ENCODE data around the gene ZFHX3.

DNA sequence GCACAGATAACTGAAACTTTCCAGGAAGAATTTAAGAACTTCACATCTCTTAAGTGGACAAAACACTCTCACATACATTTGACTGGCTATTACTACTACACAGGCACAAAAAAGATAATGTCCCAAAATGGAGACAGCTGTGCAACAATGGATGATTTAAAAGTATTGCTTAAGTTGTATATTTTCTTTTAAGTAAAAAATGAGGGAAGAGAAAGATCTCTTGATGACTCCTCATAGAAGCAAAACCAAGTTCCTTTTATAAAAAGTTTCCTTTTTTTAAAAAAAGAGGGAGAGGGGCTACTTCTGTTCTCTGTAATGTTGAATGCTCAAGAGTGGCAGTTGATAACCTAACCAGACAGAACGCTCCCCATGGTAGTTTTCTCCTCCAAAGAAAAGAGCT lies 195.5 kb downstream of the ZFHX3 start:
- TF ChIP-seq, protein P1, sequence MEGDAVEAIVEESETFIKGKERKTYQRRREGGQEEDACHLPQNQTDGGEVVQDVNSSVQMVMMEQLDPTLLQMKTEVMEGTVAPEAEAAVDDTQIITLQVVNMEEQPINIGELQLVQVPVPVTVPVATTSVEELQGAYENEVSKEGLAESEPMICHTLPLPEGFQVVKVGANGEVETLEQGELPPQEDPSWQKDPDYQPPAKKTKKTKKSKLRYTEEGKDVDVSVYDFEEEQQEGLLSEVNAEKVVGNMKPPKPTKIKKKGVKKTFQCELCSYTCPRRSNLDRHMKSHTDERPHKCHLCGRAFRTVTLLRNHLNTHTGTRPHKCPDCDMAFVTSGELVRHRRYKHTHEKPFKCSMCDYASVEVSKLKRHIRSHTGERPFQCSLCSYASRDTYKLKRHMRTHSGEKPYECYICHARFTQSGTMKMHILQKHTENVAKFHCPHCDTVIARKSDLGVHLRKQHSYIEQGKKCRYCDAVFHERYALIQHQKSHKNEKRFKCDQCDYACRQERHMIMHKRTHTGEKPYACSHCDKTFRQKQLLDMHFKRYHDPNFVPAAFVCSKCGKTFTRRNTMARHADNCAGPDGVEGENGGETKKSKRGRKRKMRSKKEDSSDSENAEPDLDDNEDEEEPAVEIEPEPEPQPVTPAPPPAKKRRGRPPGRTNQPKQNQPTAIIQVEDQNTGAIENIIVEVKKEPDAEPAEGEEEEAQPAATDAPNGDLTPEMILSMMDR (IDR thresholded peaks at IDR 0.05 in 8 of 11, conservative IDR thresholded peaks at IDR 0.05 in 3 of 11) = no peak
- TF ChIP-seq POLR2A (IDR thresholded peaks at IDR 0.05) (no peak), POLR2AphosphoS5 (IDR thresholded peaks at IDR 0.05) (no peak)
